Measurements from ENCODE around the gene ABHD3. TPM values are rescaled to one million over a fixed set of nuclear protein-coding genes. Genes with fewer than 3 reads are reported as not detected.
A peak's percentile ranks its signal among the peaks of the same experiment; 100 is the strongest.
"Not testable (repeated sequence)": the region's sequence is repeated elsewhere in the genome, so short reads cannot be mapped to it uniquely, and the experiment has no call there.

Gene ABHD3
- polyA plus RNA-seq, 1 donor (not counting 4 experiments of a cell fraction or from before 2014, with no cell fraction given): 31.6 TPM

GRCh38 chr18:21612125-21613039 is 92.2 kb downstream of the ABHD3 start, which contains the start of gene SNRPD1:
Gene SNRPD1 (plus strand): TSS chr18:21612314. CDS start chr18:21612430, 116 bp downstream.
- dilution Hi-C loops (cut with MboI; ENCODE audit: extremely low pct_ligation_motif_present, low sequenced_read_pairs): no loop called here
- Histone ChIP-seq H3K4me3 (ENCODE audit: control insufficient read depth in 2 of 3, extremely low read depth in 1 of 3, insufficient read depth in 2 of 3, low read depth in 1 of 3, low read length in 3 of 3) (peak within 1 kb of the TSS; percentile 82 to 100 (median 97)), H3K9ac (ENCODE audit: control insufficient read depth, extremely low read depth, insufficient read depth, low read length) (peak within 1 kb of the TSS; percentile 99), H3K9me1 (ENCODE audit: control insufficient read depth, extremely low read depth, insufficient read depth, low read length) (no peaks in the 10 kb centered on the region), H2AFZ (ENCODE audit: control insufficient read depth, low read length) (peak within 1 kb of the TSS; percentile 98), H3K79me2 (ENCODE audit: control insufficient read depth, insufficient read depth, low read length) (peaks cover 52% of the 10 kb centered on the region), H3K9me3 (ENCODE audit: control insufficient read depth, low read depth, low read length) (no peaks in the 10 kb centered on the region), H3K27me3 (ENCODE audit: control insufficient read depth, extremely low read depth, insufficient read depth, low read length) (no peaks in the 10 kb centered on the region), H3K27ac (ENCODE audit: control insufficient read depth, insufficient read depth, low read length) (peak within 1 kb of the TSS; percentile 95), H3K4me1 (ENCODE audit: control insufficient read depth, extremely low read depth, insufficient read depth, low read length) (peaks cover 11% of the 10 kb centered on the region), H4K20me1 (ENCODE audit: control insufficient read depth, extremely low read depth, insufficient read depth, low read length) (peaks cover 8% of the 10 kb centered on the region), H3K4me2 (ENCODE audit: control insufficient read depth, extremely low read depth, insufficient read depth, low read depth, low read length) (peak within 1 kb of the TSS; percentile 75), H3K36me3 (ENCODE audit: control insufficient read depth in 2 of 2, extremely low read depth in 1 of 2, insufficient read depth in 2 of 2, low read length in 2 of 2) (peaks cover 2 to 14% of the 10 kb centered on the region in 2 experiments)
- FAIRE-seq (no peak), DNase-seq (ENCODE audit: low read depth, low spot score) (peak; percentile 71)
- TF ChIP-seq, protein P1, sequence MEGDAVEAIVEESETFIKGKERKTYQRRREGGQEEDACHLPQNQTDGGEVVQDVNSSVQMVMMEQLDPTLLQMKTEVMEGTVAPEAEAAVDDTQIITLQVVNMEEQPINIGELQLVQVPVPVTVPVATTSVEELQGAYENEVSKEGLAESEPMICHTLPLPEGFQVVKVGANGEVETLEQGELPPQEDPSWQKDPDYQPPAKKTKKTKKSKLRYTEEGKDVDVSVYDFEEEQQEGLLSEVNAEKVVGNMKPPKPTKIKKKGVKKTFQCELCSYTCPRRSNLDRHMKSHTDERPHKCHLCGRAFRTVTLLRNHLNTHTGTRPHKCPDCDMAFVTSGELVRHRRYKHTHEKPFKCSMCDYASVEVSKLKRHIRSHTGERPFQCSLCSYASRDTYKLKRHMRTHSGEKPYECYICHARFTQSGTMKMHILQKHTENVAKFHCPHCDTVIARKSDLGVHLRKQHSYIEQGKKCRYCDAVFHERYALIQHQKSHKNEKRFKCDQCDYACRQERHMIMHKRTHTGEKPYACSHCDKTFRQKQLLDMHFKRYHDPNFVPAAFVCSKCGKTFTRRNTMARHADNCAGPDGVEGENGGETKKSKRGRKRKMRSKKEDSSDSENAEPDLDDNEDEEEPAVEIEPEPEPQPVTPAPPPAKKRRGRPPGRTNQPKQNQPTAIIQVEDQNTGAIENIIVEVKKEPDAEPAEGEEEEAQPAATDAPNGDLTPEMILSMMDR (optimal IDR thresholded peaks at IDR 0.05 in 1 of 3, IDR thresholded peaks at IDR 0.05 in 1 of 3, conservative IDR thresholded peaks at IDR 0.05 in 1 of 3; ENCODE audit: extremely low read depth in 1 of 3, insufficient read depth in 2 of 3, low read length in 3 of 3): peak; percentile 91 to 95 (median 93)
- no peak for TF ChIP-seq EZH2 (IDR thresholded peaks at IDR 0.05; ENCODE audit: low read length)

DNA sequence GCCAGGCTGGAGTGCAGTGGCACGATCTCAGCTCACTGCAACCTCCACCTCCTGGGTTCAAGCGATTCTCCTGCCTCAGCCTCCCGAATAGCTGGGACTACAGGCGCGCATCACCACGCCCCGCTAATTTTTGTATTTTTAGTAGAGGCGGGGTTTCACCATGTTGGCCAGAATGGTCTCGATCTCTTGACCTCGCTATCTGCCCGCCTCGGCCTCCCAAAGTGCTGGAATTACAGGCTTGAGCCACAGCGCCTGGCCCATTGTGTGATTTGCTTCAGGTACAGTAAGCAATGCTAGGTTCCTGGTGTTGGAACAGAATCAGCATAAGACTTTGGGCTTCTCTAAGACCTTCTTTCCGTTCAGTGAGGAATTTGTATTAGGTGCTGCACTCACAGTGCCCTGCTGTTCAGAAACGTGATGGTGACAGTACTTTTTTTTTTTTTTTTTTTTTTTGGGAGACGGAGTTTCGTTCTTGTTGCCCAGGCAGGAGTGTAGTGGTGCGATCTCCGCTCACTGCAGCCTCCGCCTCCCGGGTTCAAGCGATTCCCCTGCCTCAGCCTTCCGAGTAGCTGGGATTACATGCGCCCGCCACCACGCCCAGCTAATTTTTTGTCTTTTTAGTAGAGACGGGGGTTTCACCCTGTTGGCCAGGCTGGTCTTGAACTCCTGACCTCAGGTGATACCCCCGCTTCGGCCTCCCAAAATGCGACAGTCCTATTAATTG is 93.0 kb downstream of the ABHD3 start:
- peaks cover 43% of the 10 kb centered on the region for H3K79me2 ChIP-seq (ENCODE audit: control insufficient read depth, insufficient read depth, low read length)
- H3K9me1 ChIP-seq (ENCODE audit: control insufficient read depth, extremely low read depth, insufficient read depth, low read length); H3K27me3 ChIP-seq (ENCODE audit: control insufficient read depth, extremely low read depth, insufficient read depth, low read length); H3K36me3 ChIP-seq (ENCODE audit: control insufficient read depth in 2 of 2, extremely low read depth in 1 of 2, insufficient read depth in 2 of 2, low read length in 2 of 2); H3K9me3 ChIP-seq (ENCODE audit: control insufficient read depth, low read depth, low read length); dilution Hi-C loops (cut with MboI; ENCODE audit: extremely low pct_ligation_motif_present, low sequenced_read_pairs); H4K20me1 ChIP-seq (ENCODE audit: control insufficient read depth, extremely low read depth, insufficient read depth, low read length); FAIRE-seq; DNase-seq (ENCODE audit: low read depth, low spot score): not testable (repeated sequence)
- peaks cover 11% of the 10 kb centered on the region for H3K4me1 ChIP-seq (ENCODE audit: control insufficient read depth, extremely low read depth, insufficient read depth, low read length)
- H3K4me2 ChIP-seq (ENCODE audit: control insufficient read depth, extremely low read depth, insufficient read depth, low read depth, low read length): peak overlapping the region; percentile 75
- H3K4me3 ChIP-seq (ENCODE audit: control insufficient read depth in 2 of 3, extremely low read depth in 1 of 3, insufficient read depth in 2 of 3, low read depth in 1 of 3, low read length in 3 of 3): peak overlapping the region; percentile 82 to 100 (median 97)
- peak overlapping the region; percentile 95 for H3K27ac ChIP-seq (ENCODE audit: control insufficient read depth, insufficient read depth, low read length)
- H3K9ac ChIP-seq (ENCODE audit: control insufficient read depth, extremely low read depth, insufficient read depth, low read length): peak overlapping the region; percentile 99
- peak overlapping the region; percentile 92 for H2AFZ ChIP-seq (ENCODE audit: control insufficient read depth, low read length)
